HCT116 (cell line): Measurements from ENCODE around the gene MFSD6L. TPM values are rescaled to one million over a fixed set of nuclear protein-coding genes. Genes with fewer than 3 reads are reported as not detected.

Experiments
- ATAC-seq: fragments of 200-7000 bp; cut with Tn5 transposase; 2 replicates; pipeline ENCODE4 v1.9.1; 2020; ENCODE audit warnings: mild to moderate bottlenecking, moderate library complexity
- BruUV-seq: library from RNA; stranded (reverse); fragments of 400-500 nt; replicated peaks from 2 replicates; lab custom pipeline; 2021; lab: Mats Ljungman, UMichigan
- CTCF ChIA-PET: fragments of 300-600 bp; sonication (Branson Sonifier 250); formaldehyde crosslinking; loops from one replicate; lab custom pipeline; 2021; ENCODE audit warnings: antibody characterized with exemption; lab: Charles Lee
- POLR2A ChIA-PET: fragments of 300-600, 350-600 bp; sonication (Branson Sonifier 250); formaldehyde crosslinking; loops from one replicate; lab custom pipeline; 2021; ENCODE audit warnings: antibody characterized with exemption; lab: Charles Lee
- RAD21 ChIA-PET, 2 experiments: fragments of 300-600 bp; sonication (Branson Sonifier 250); formaldehyde crosslinking; loops; one replicate each; lab custom pipeline; 2023; ENCODE audit warnings: low total read pairs in 2 of 2; ENCODE audit not compliant: uncharacterized antibody in 2 of 2, unreplicated experiment in 2 of 2, low non-redundant PET in 1 of 2; lab: Charles Lee
- DNase-seq: peaks from one replicate; pipeline ENCODE4 v3.0.0-alpha.2; 2010; ENCODE audit warnings: low read depth, low spot score
- H2AFZ ChIP-seq: fragments of 200-600 bp; shearing (Covaris generic), sonication (generic); 2 replicates; pipeline ENCODE4 v1.6.1; 2017; ENCODE audit warnings: low read depth, mixed run types, mixed read lengths, antibody characterized with exemption, low read length; ENCODE audit not compliant: poor library complexity, severe bottlenecking
- H3K27ac ChIP-seq: 2 replicates; pipeline ENCODE4 v1.5.1; 2012; ENCODE audit warnings: low read depth, low read length
- H3K27me3 ChIP-seq: fragments of 200-600 bp; sonication (generic); 2 replicates; pipeline ENCODE4 v1.6.1; 2016; ENCODE audit warnings: mixed run types, low read length, mixed read lengths; ENCODE audit not compliant: insufficient read depth
- H3K36me3 ChIP-seq, 2 experiments: fragments of 200-500 bp in 1 of 2; fragments of 200-600 bp in 1 of 2; sonication (Bioruptor generic) in 1 of 2; sonication (generic) in 1 of 2; 2 replicates each; pipeline versions ENCODE4 v1.5.1 to v1.6.1; 2014 to 2016; ENCODE audit warnings: low read length in 2 of 2, inconsistent platforms in 1 of 2, mixed read lengths in 1 of 2, mixed run types in 1 of 2; ENCODE audit not compliant: insufficient read depth in 2 of 2, control insufficient read depth in 1 of 2
- H3K4me1 ChIP-seq, 2 experiments: fragments of 200-600 bp in 1 of 2; sonication (generic) in 1 of 2; 2 replicates each; pipeline versions ENCODE4 v1.5.1 to v1.6.1; 2012 to 2017; ENCODE audit warnings: low read length in 2 of 2, inconsistent platforms in 1 of 2, mild to moderate bottlenecking in 1 of 2, mixed read lengths in 1 of 2, mixed run types in 1 of 2, moderate library complexity in 1 of 2; ENCODE audit not compliant: insufficient read depth in 2 of 2, control insufficient read depth in 1 of 2
- H3K4me2 ChIP-seq: fragments of 200-600 bp; sonication (generic); 2 replicates; pipeline ENCODE4 v1.6.1; 2017; ENCODE audit warnings: mixed run types, low read length, mixed read lengths
- H3K4me3 ChIP-seq, 2 experiments: fragments of 200-600 bp in 1 of 2; sonication (generic) in 1 of 2; replicated peaks in 1 of 2; 2 replicates each; pipeline ENCODE4 v1.5.1; 2011 to 2016; ENCODE audit warnings: low read length in 2 of 2, control low read depth in 1 of 2, low read depth in 1 of 2, mild to moderate bottlenecking in 1 of 2, mixed read lengths in 1 of 2, mixed run types in 1 of 2
- H3K79me2 ChIP-seq: fragments of 200-600 bp; sonication (generic); 2 replicates; pipeline ENCODE4 v1.6.1; 2017; ENCODE audit warnings: mild to moderate bottlenecking, mixed run types, low read length, moderate library complexity, mixed read lengths; ENCODE audit not compliant: insufficient read depth
- H3K9ac ChIP-seq: fragments of 200-600 bp; sonication (generic); 2 replicates; pipeline ENCODE4 v1.6.1; 2016; ENCODE audit warnings: low read length, mixed read lengths
- H3K9me2 ChIP-seq: fragments of 200-600 bp; sonication (generic), shearing (Covaris generic); 2 replicates; pipeline ENCODE4 v1.6.1; 2017; ENCODE audit warnings: mixed run types, mild to moderate bottlenecking, moderate library complexity; ENCODE audit not compliant: insufficient read depth
- H3K9me3 ChIP-seq, 2 experiments: fragments of 200-500 bp in 1 of 2; fragments of 200-600 bp in 1 of 2; sonication (Bioruptor generic) in 1 of 2; sonication (generic) in 1 of 2; 2 replicates each; pipeline ENCODE4 v1.6.1; 2014 to 2017; ENCODE audit warnings: low read length in 2 of 2, mixed read lengths in 2 of 2, inconsistent platforms in 1 of 2, low read depth in 1 of 2, mild to moderate bottlenecking in 1 of 2, mixed run types in 1 of 2, moderate library complexity in 1 of 2; ENCODE audit not compliant: control insufficient read depth in 1 of 2, insufficient read depth in 1 of 2
- H4K20me1 ChIP-seq: fragments of 200-600 bp; sonication (generic), shearing (Covaris generic); 2 replicates; pipeline ENCODE4 v1.6.1; 2017; ENCODE audit warnings: mixed run types, mild to moderate bottlenecking, moderate library complexity; ENCODE audit not compliant: insufficient read depth
- ATF3 ChIP-seq: IDR thresholded peaks from 2 replicates; pipeline ENCODE4 v1.6.1; 2012
- CEBPB ChIP-seq: IDR thresholded peaks from 2 replicates; pipeline ENCODE4 v1.6.1; 2012; ENCODE audit warnings: low read depth
- ELF1 ChIP-seq: IDR thresholded peaks from 2 replicates; pipeline ENCODE4 v1.6.1; 2012; ENCODE audit warnings: low read depth, borderline replicate concordance
- EZH2 ChIP-seq: fragments of 200-600 bp; sonication (generic); IDR thresholded peaks from 2 replicates; pipeline ENCODE4 v1.6.1; 2017; ENCODE audit warnings: antibody characterized with exemption, mixed run types
- MAX ChIP-seq: IDR thresholded peaks from 2 replicates; pipeline ENCODE4 v1.6.1; 2012
- SIN3A ChIP-seq: IDR thresholded peaks from 2 replicates; pipeline ENCODE4 v1.6.1; 2012; ENCODE audit warnings: low read depth
- YY1 ChIP-seq: IDR thresholded peaks from 2 replicates; pipeline ENCODE4 v1.6.1; 2011; ENCODE audit warnings: low read length, low read depth, moderate library complexity, mild to moderate bottlenecking; ENCODE audit not compliant: insufficient replicate concordance; ENCODE audit errors: extremely low read depth
- ZFX ChIP-seq: fragments of 450-650 bp; IDR thresholded peaks from 2 replicates; pipeline ENCODE4 v1.6.1; 2017
- intact Hi-C: fragments of 100-400 bp; cut with micrococcal nuclease; formaldehyde crosslinking; loops from 2 replicates; pipeline ENCODE4 v1.10.0; 2022
- total RNA-seq: library from RNA; stranded (reverse); gene quantifications from one replicate; pipeline ENCODE4 v1.2.1, GENCODE V29; 2021; ENCODE audit not compliant: unreplicated experiment
- TF ChIP-seq, protein P1 (sequence below), 3 experiments: fragments of 200-600 bp in 1 of 3; sonication (generic) in 1 of 3; IDR thresholded peaks in 2 of 3; conservative IDR thresholded peaks in 1 of 3; 2 replicates each; pipeline ENCODE4 v1.5.1; 2012 to 2017; ENCODE audit warnings: low read depth in 2 of 3, low read length in 2 of 3, antibody characterized with exemption in 1 of 3, borderline replicate concordance in 1 of 3, control low read depth in 1 of 3, mild to moderate bottlenecking in 1 of 3, mixed read lengths in 1 of 3, mixed run types in 1 of 3, moderate library complexity in 1 of 3; ENCODE audit not compliant: insufficient read depth in 1 of 3
- TF ChIP-seq, protein P2 (sequence below): IDR thresholded peaks from 2 replicates; pipeline ENCODE4 v1.6.1; 2011; ENCODE audit warnings: mild to moderate bottlenecking, low read length, moderate library complexity; ENCODE audit not compliant: insufficient replicate concordance; ENCODE audit errors: extremely low read depth

Gene MFSD6L
- total RNA-seq, 1 experiment from 2014 or later = not detected

DNA sequence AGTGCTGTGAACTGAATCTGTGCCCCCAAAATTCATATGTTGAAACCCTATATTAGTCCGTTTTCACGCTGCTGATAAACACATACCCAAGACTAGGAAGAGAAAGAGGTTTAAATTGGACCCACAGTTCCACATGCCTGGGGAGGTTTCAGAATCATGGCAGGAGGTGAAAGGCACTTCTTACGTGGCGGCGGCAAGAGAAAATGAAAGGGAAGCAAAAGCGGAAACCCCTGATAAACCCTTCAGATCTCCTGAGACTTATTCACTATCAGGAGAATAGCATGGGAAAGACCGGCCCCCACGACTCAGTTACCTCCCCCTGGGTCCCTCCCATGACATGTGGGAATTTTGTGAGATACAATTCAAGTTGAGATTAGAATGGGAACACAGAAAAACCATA is 37.2 kb downstream of the MFSD6L start:
- Histone ChIP-seq H3K9me2 (no peaks in the 10 kb centered on the region), H3K4me2 (no peak overlapping the region), H3K27ac (no peak overlapping the region), H3K4me3 (no peak overlapping the region), H2AFZ (no peak overlapping the region), H3K36me3 (no peaks in the 10 kb centered on the region), H3K9ac (no peak overlapping the region), H3K9me3 (no peaks in the 10 kb centered on the region), H3K4me1 (no peaks in the 10 kb centered on the region), H3K79me2 (no peaks in the 10 kb centered on the region), H3K27me3 (no peaks in the 10 kb centered on the region), H4K20me1 (no peaks in the 10 kb centered on the region)
- ChIA-PET RAD21 (no interaction called here), POLR2A (no interaction called here), CTCF (no interaction called here)
- intact Hi-C loops = no loop called here
- no peak for TF ChIP-seq ZFX
- no peak for TF ChIP-seq MAX
- TF ChIP-seq ELF1 = no peak
- no peak for TF ChIP-seq CEBPB
- TF ChIP-seq YY1 = no peak
- TF ChIP-seq SIN3A = no peak
- TF ChIP-seq, protein P1, sequence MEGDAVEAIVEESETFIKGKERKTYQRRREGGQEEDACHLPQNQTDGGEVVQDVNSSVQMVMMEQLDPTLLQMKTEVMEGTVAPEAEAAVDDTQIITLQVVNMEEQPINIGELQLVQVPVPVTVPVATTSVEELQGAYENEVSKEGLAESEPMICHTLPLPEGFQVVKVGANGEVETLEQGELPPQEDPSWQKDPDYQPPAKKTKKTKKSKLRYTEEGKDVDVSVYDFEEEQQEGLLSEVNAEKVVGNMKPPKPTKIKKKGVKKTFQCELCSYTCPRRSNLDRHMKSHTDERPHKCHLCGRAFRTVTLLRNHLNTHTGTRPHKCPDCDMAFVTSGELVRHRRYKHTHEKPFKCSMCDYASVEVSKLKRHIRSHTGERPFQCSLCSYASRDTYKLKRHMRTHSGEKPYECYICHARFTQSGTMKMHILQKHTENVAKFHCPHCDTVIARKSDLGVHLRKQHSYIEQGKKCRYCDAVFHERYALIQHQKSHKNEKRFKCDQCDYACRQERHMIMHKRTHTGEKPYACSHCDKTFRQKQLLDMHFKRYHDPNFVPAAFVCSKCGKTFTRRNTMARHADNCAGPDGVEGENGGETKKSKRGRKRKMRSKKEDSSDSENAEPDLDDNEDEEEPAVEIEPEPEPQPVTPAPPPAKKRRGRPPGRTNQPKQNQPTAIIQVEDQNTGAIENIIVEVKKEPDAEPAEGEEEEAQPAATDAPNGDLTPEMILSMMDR (IDR thresholded peaks at IDR 0.05 in 2 of 3, conservative IDR thresholded peaks at IDR 0.05 in 1 of 3; ENCODE audit: borderline replicate concordance in 1 of 3, insufficient read depth in 1 of 3, low read depth in 2 of 3, low read length in 2 of 3) = no peak
- BruUV-seq = no TSS peak
- DNase-seq (no peak), ATAC-seq (no peak)

GRCh38 chr17:8758137-8758596 is 41.0 kb downstream of the MFSD6L start, which contains the start of gene SPDYE4:
Gene SPDYE4 (minus strand): TSS chr17:8758546. CDS start chr17:8758382, 164 bp downstream.
- no peak within 1 kb of the TSS for H2AFZ ChIP-seq
- ATAC-seq (no peak), DNase-seq (no peak)
- CTCF ChIA-PET = no interaction called here
- H3K27ac ChIP-seq = no peak within 1 kb of the TSS
- TF ChIP-seq EZH2 (no peak), ELF1 (no peak), MAX (no peak), ATF3 (no peak)
- TF ChIP-seq, protein P2, sequence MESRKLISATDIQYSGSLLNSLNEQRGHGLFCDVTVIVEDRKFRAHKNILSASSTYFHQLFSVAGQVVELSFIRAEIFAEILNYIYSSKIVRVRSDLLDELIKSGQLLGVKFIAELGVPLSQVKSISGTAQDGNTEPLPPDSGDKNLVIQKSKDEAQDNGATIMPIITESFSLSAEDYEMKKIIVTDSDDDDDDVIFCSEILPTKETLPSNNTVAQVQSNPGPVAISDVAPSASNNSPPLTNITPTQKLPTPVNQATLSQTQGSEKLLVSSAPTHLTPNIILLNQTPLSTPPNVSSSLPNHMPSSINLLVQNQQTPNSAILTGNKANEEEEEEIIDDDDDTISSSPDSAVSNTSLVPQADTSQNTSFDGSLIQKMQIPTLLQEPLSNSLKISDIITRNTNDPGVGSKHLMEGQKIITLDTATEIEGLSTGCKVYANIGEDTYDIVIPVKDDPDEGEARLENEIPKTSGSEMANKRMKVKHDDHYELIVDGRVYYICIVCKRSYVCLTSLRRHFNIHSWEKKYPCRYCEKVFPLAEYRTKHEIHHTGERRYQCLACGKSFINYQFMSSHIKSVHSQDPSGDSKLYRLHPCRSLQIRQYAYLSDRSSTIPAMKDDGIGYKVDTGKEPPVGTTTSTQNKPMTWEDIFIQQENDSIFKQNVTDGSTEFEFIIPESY = no peak
- H3K27me3 ChIP-seq = no peaks in the 10 kb centered on the region
- no peak within 1 kb of the TSS for H3K9ac ChIP-seq
- no peaks in the 10 kb centered on the region for H3K79me2 ChIP-seq
- no peaks in the 10 kb centered on the region for H3K9me3 ChIP-seq
- BruUV-seq = no TSS peak
- H3K4me1 ChIP-seq = no peaks in the 10 kb centered on the region
- POLR2A ChIA-PET = no interaction called here
- RAD21 ChIA-PET = no interaction called here
- intact Hi-C loops = no loop called here
- no peaks in the 10 kb centered on the region for H3K9me2 ChIP-seq
- no peak within 1 kb of the TSS for H3K4me2 ChIP-seq
- H4K20me1 ChIP-seq = no peaks in the 10 kb centered on the region
- no peak within 1 kb of the TSS for H3K4me3 ChIP-seq
- H3K36me3 ChIP-seq = no peaks in the 10 kb centered on the region
